Effector memory CD8-positive, alpha-beta T cell (primary cell): Measurements from ENCODE around the gene C5orf47.
A peak's percentile ranks its signal among the peaks of the same experiment; 100 is the strongest.

Experiments used
- ATAC-seq: fragments of 150-1000 bp; cut with Tn5 transposase; replicated peaks from 2 replicates; pipeline ENCODE4 v1.10.0; 2021; ENCODE audit warnings: mild to moderate bottlenecking, moderate library complexity
- DNase-seq, 3 experiments: peaks; one replicate each; pipeline ENCODE4 v3.0.0; 2021
- H3K27ac Mint-ChIP-seq, 2 donors: one replicate each; pipeline ENCODE4 v1.8.0; 2022; ENCODE audit warnings: mild to moderate bottlenecking in 2 of 2, mixed read lengths in 2 of 2, moderate library complexity in 2 of 2
- H3K27me3 Mint-ChIP-seq, 2 donors: one replicate each; pipeline ENCODE4 v1.8.0; 2022; ENCODE audit warnings: mixed read lengths in 2 of 2
- H3K36me3 Mint-ChIP-seq: one replicate; pipeline ENCODE4 v1.8.0; 2022; ENCODE audit warnings: mild to moderate bottlenecking, moderate library complexity, mixed read lengths; ENCODE audit not compliant: insufficient read depth
- H3K4me1 Mint-ChIP-seq, 2 donors: one replicate each; pipeline ENCODE4 v1.8.0; 2022; ENCODE audit warnings: low read depth in 2 of 2, mixed read lengths in 2 of 2
- H3K4me3 Mint-ChIP-seq, 2 donors: one replicate each; pipeline ENCODE4 v1.8.0; 2022; ENCODE audit warnings: mild to moderate bottlenecking in 2 of 2, mixed read lengths in 2 of 2, moderate library complexity in 2 of 2
- H3K9me3 Mint-ChIP-seq, 2 donors: one replicate each; pipeline ENCODE4 v1.8.0; 2022; ENCODE audit warnings: mixed read lengths in 2 of 2
- total RNA-seq, 9 experiments: gene quantifications; one replicate each; lab custom pipeline; 2026; lab: John Stamatoyannopoulos, UW

Gene C5orf47
- 0 to 0.10 (median 0) reads per million in 9 experiments for total RNA-seq

GRCh38 chr5:173988554-173989431 lies at the start of gene C5orf47:
Gene C5orf47, plus strand, starts transcription at chr5:173989170. Its CDS starts 94 bp downstream, at chr5:173989264.
- ATAC-seq = no peak
- no peaks in the 10 kb centered on the region for H3K9me3 Mint-ChIP-seq
- H3K36me3 Mint-ChIP-seq = no peaks in the 10 kb centered on the region
- no peak within 1 kb of the TSS for H3K4me3 Mint-ChIP-seq
- H3K4me1 Mint-ChIP-seq = no peaks in the 10 kb centered on the region
- no peak for DNase-seq
- no peak within 1 kb of the TSS for H3K27ac Mint-ChIP-seq
- H3K27me3 Mint-ChIP-seq = peaks cover 8 to 23% of the 10 kb centered on the region in 2 donors

GRCh38 chr5:173940269-173940668 lies 48.7 kb upstream of the C5orf47 start:
- H3K9me3 Mint-ChIP-seq = no peaks in the 10 kb centered on the region
- H3K27ac Mint-ChIP-seq = no peak overlapping the region
- DNase-seq = no peak
- peaks cover 15% of the 10 kb centered on the region for H3K36me3 Mint-ChIP-seq
- ATAC-seq = no peak
- H3K4me1 Mint-ChIP-seq = peaks cover 2 to 12% of the 10 kb centered on the region in 2 donors
- H3K4me3 Mint-ChIP-seq = no peak overlapping the region
- no peaks in the 10 kb centered on the region for H3K27me3 Mint-ChIP-seq

GRCh38 chr5:173941102-173941501 lies 47.9 kb upstream of the C5orf47 start:
- H3K27me3 Mint-ChIP-seq = no peaks in the 10 kb centered on the region
- H3K27ac Mint-ChIP-seq = no peak overlapping the region
- no peak for ATAC-seq
- no peak overlapping the region for H3K4me3 Mint-ChIP-seq
- H3K9me3 Mint-ChIP-seq = no peaks in the 10 kb centered on the region
- peaks cover 20% of the 10 kb centered on the region for H3K36me3 Mint-ChIP-seq
- no peak for DNase-seq
- H3K4me1 Mint-ChIP-seq = peaks cover 2 to 12% of the 10 kb centered on the region in 2 donors

- ATAC-seq = no peak
- Mint-ChIP-seq H3K4me1 (peaks cover 2 to 12% of the 10 kb centered on the region in 2 donors), H3K27ac (no peak overlapping the region), H3K9me3 (no peaks in the 10 kb centered on the region), H3K36me3 (peaks cover 23% of the 10 kb centered on the region), H3K4me3 (no peak overlapping the region), H3K27me3 (no peaks in the 10 kb centered on the region)
- DNase-seq = no peak
These were observed 47.1 kb upstream of the C5orf47 start for GRCh38 chr5:173941758-173942401.

GRCh38 chr5:173944511-173944910 lies 44.5 kb upstream of the C5orf47 start:
- Mint-ChIP-seq H3K36me3 (peaks cover 27% of the 10 kb centered on the region), H3K4me3 (no peak overlapping the region), H3K4me1 (peaks cover 0 to 4% of the 10 kb centered on the region in 2 donors), H3K27me3 (no peaks in the 10 kb centered on the region), H3K9me3 (no peaks in the 10 kb centered on the region), H3K27ac (peak overlapping the region in 1 of 2 donors; percentile 4)
- no peak for ATAC-seq
- DNase-seq = no peak

GRCh38 chr5:173945160-173945559 lies 43.8 kb upstream of the C5orf47 start:
- peaks cover 32% of the 10 kb centered on the region for H3K36me3 Mint-ChIP-seq
- H3K9me3 Mint-ChIP-seq = no peaks in the 10 kb centered on the region
- H3K27ac Mint-ChIP-seq = no peak overlapping the region
- DNase-seq (no peak), ATAC-seq (no peak)
- H3K4me1 Mint-ChIP-seq = peaks cover 0 to 4% of the 10 kb centered on the region in 2 donors
- H3K4me3 Mint-ChIP-seq = no peak overlapping the region
- H3K27me3 Mint-ChIP-seq = no peaks in the 10 kb centered on the region

- peaks cover 0 to 4% of the 10 kb centered on the region in 2 donors for H3K4me1 Mint-ChIP-seq
- DNase-seq (no peak), ATAC-seq (no peak)
- no peaks in the 10 kb centered on the region for H3K27me3 Mint-ChIP-seq
- H3K27ac Mint-ChIP-seq = no peak overlapping the region
- no peaks in the 10 kb centered on the region for H3K9me3 Mint-ChIP-seq
- H3K4me3 Mint-ChIP-seq = no peak overlapping the region
- peaks cover 38% of the 10 kb centered on the region for H3K36me3 Mint-ChIP-seq
These were observed 42.6 kb upstream of the C5orf47 start for GRCh38 chr5:173946323-173946722.

- DNase-seq (no peak), ATAC-seq (no peak)
- peaks cover 60% of the 10 kb centered on the region for H3K36me3 Mint-ChIP-seq
- H3K4me1 Mint-ChIP-seq = no peaks in the 10 kb centered on the region
- no peaks in the 10 kb centered on the region for H3K9me3 Mint-ChIP-seq
- H3K27ac Mint-ChIP-seq = no peak overlapping the region
- H3K27me3 Mint-ChIP-seq = no peaks in the 10 kb centered on the region
- H3K4me3 Mint-ChIP-seq = no peak overlapping the region
These were observed 38.1 kb upstream of the C5orf47 start for GRCh38 chr5:173950829-173951228.

- Mint-ChIP-seq H3K36me3 (peaks cover 57% of the 10 kb centered on the region), H3K4me3 (no peak overlapping the region), H3K27ac (no peak overlapping the region), H3K27me3 (no peaks in the 10 kb centered on the region), H3K4me1 (no peaks in the 10 kb centered on the region), H3K9me3 (no peaks in the 10 kb centered on the region)
- ATAC-seq = no peak
- DNase-seq = no peak
These were observed 35.4 kb upstream of the C5orf47 start for GRCh38 chr5:173953528-173954090.

GRCh38 chr5:173954671-173955521 lies 34.1 kb upstream of the C5orf47 start:
- H3K27me3 Mint-ChIP-seq = no peaks in the 10 kb centered on the region

GRCh38 chr5:173960986-173961385 lies 28.0 kb upstream of the C5orf47 start:
- Mint-ChIP-seq H3K4me3 (no peak overlapping the region), H3K27me3 (no peaks in the 10 kb centered on the region), H3K9me3 (no peaks in the 10 kb centered on the region), H3K4me1 (peaks cover 0 to 5% of the 10 kb centered on the region in 2 donors), H3K36me3 (peaks cover 10% of the 10 kb centered on the region), H3K27ac (peak overlapping the region in 1 of 2 donors; percentile 10)
- DNase-seq = no peak
- no peak for ATAC-seq

More at GRCh38 chr5:173954671-173955521, 34.1 kb upstream of the C5orf47 start:
- ATAC-seq (no peak), DNase-seq (no peak)
- Mint-ChIP-seq H3K27ac (no peak overlapping the region), H3K9me3 (no peaks in the 10 kb centered on the region), H3K4me1 (no peaks in the 10 kb centered on the region), H3K4me3 (no peak overlapping the region), H3K36me3 (peaks cover 55% of the 10 kb centered on the region)

- Mint-ChIP-seq H3K4me3 (no peak overlapping the region), H3K4me1 (peaks cover 0 to 5% of the 10 kb centered on the region in 2 donors), H3K9me3 (no peaks in the 10 kb centered on the region), H3K36me3 (peaks cover 6% of the 10 kb centered on the region), H3K27ac (peak overlapping the region in 1 of 2 donors; percentile 10), H3K27me3 (no peaks in the 10 kb centered on the region)
- DNase-seq (no peak), ATAC-seq (no peak)
These were observed 27.6 kb upstream of the C5orf47 start for GRCh38 chr5:173961418-173961817.

GRCh38 chr5:173962436-173962972 lies 26.5 kb upstream of the C5orf47 start:
- no peaks in the 10 kb centered on the region for H3K9me3 Mint-ChIP-seq
- no peak overlapping the region for H3K27ac Mint-ChIP-seq
- DNase-seq (no peak), ATAC-seq (no peak)
- no peaks in the 10 kb centered on the region for H3K27me3 Mint-ChIP-seq
- H3K4me3 Mint-ChIP-seq = no peak overlapping the region
- H3K4me1 Mint-ChIP-seq = peaks cover 0 to 5% of the 10 kb centered on the region in 2 donors
- H3K36me3 Mint-ChIP-seq = peaks cover 4% of the 10 kb centered on the region
